GM12874 (cell line): ENCODE data around the gene PCLAF.

Experiments
- TF ChIP-seq, protein P1 (sequence below): IDR thresholded peaks from 2 replicates; pipeline ENCODE4 v1.5.1; 2011; ENCODE audit warnings: low read depth, mild to moderate bottlenecking, control low read depth, low read length, moderate library complexity; ENCODE audit not compliant: insufficient read depth

Gene PCLAF

DNA sequence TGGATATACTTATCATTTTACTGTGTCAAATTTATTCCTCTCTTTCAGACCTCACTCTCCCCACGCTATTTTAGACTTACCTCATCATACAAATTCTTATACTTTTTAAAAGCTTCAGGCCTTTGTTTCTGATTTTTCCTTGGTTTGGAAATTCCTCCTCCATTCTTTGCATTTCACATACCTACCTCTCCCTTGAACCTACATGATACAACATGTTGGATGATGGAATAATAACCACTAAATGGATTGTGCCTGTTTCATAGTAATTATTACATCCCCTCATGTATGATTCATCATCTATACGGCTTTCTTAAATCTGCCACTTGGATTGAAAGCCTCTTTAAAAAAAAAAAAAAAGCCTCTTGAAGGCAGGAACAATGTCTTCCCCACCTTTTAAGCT, 31.0 kb upstream of the PCLAF start:
- TF ChIP-seq, protein P1, sequence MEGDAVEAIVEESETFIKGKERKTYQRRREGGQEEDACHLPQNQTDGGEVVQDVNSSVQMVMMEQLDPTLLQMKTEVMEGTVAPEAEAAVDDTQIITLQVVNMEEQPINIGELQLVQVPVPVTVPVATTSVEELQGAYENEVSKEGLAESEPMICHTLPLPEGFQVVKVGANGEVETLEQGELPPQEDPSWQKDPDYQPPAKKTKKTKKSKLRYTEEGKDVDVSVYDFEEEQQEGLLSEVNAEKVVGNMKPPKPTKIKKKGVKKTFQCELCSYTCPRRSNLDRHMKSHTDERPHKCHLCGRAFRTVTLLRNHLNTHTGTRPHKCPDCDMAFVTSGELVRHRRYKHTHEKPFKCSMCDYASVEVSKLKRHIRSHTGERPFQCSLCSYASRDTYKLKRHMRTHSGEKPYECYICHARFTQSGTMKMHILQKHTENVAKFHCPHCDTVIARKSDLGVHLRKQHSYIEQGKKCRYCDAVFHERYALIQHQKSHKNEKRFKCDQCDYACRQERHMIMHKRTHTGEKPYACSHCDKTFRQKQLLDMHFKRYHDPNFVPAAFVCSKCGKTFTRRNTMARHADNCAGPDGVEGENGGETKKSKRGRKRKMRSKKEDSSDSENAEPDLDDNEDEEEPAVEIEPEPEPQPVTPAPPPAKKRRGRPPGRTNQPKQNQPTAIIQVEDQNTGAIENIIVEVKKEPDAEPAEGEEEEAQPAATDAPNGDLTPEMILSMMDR = no peak

DNA sequence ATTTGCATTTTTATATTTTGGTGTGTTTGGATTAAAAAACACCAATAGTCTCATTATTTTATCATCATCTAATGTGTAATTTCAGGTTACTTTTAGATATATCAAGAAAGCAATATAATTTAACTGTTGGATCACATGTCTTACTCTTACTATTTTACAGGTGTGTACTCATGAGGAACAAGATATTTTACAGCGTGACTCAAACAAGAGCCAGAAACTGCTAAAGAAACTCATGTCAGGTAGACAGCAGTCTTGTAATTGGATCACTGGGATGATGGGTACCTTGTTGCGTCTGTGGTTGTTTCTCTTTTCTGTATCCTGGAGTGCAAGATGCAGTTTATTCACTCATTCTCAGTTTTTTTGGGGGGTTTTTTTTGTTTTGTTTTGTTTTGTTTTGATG, 19.3 kb upstream of the PCLAF start:
- TF ChIP-seq, protein P1 = no peak

DNA sequence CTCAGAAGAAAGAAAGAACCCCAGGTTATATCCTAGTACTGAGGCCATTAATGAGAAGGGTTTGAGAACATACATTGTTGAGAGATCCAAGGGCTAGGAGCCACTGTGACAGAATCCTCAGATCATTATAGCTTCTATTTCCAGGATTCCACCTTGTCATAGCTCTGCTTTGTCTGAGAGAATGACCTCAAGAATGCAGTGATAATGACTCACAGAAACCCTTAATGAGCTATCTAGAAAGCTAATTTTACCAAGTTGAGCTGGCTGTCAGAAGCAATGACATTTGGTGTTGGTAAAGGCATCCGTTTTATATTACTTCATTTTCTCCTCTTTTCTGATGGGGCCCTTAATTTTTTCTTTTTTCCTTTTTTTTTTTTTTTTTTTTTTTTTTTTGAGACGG, 17.3 kb upstream of the PCLAF start:
- TF ChIP-seq, protein P1 = no peak

DNA sequence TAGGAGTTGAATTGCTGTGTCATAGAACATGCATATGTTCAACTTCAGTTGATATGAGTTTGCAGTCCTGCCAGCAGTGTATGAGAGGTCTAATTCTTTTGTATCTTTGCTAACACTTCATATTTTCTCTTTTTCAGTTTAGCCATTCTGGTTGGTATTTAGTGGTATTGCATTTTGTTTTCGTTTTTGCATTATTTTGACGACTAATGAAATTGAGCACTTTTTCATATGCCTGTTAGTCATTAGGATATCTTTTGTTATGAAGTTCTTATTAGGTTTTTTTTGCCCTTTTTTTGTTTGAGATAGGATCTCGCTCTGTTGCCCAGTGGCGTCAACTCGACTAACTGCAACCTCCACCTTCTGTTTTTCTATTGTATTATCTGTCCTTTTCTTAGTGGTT, 15.5 kb upstream of the PCLAF start:
- TF ChIP-seq, protein P1 = no peak

DNA sequence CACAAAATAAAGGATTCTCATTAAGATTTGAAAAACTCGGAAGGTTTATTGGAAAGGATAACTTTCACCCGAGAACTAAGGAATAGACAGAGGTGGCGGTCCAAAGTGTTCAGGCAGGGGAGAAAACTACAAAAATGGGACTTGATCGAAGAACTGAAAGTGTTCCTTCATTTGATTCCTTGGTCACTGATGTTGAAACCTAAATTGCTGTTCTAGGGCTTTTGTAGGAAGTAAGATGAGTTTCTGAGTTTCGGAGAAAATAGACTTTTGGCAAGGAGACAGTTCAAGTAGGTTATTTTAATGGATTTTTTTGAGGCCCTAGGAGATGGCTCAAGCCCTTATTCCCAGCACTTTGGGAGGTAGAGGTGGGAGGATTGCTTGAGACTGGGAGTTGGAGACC, 7.8 kb upstream of the PCLAF start:
- TF ChIP-seq, protein P1 = no peak

DNA sequence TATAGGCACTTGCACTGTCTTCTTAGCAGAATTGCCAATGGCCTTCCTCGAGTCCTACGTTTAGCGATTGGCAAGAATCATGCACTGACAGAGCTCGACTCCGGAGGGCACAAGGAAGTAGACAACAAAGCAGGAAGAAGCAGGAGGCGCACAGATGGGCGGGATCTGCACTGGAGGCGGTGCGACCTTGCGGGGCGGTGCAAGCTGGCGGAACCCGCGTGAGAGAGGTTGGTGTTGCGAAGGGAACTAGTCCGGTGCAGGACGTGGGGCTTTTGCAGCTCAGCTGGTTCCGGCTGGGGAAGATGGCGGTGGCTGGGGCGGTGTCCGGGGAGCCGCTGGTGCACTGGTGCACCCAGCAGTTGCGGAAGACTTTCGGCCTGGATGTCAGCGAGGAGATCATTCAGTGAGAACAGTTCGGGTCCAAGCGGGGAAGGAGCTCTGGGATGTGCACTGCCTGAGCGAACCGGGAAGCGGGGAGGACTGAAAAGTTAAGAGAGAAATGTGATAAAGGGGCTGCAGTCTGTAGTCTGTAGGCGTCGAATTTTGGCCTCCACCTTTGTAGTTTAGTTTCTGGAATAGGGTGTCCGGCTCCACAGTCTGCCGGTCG, 6.4 kb upstream of the PCLAF start, which contains the start of gene TRIP4:
Gene TRIP4, plus strand, starts transcription at position 275 of the 607 bp plus-strand sequence. Its CDS starts 28 bp downstream, at position 303.
- TF ChIP-seq, protein P1 = no peak

DNA sequence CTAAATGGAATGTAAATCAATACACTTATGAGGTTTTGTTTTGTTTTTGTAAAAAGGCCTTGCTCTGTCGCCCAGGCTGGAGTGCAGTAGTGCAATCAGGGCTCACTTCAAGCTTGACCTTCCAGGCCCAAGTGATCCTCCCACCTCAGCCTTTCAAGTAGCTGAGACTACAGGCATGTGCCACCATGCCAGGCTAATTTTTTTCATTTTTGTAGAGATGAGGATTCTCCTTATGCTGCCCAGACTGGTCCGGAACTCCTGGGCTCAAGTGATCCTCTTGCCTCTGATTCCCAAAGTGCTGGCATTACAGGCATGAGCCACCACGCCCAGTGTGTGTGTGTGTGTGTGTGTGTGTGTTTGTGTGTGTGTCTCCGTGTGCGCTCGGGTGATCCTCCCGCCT, 5.0 kb upstream of the PCLAF start:
- TF ChIP-seq, protein P1 = no peak
